Frontal cortex (tissue), 4 donors: ENCODE results near the gene LHX1. TPM values are rescaled to one million over a fixed set of nuclear protein-coding genes. Genes with fewer than 3 reads are reported as not detected.

Experiments
- DNase-seq, 2 donors: peaks; one replicate each; pipeline ENCODE4 v3.0.0; 2012; ENCODE audit warnings: low spot score in 2 of 2
- FAIRE-seq: peaks from 2 replicates; lab custom pipeline; 2012; peaks lifted over from hg19 to GRCh38; lab: Jason Lieb, UNC
- total RNA-seq: library from RNA; depleted of rRNA; stranded (reverse); fragments of >200 nt; gene quantifications from one replicate; pipeline ENCODE4 v1.2.3, GENCODE V29; 2014
- donor health status: control.
- donor health status: control.
- donor health status: control.

The LHX1 gene
- total RNA-seq, 1 donor from 2014 or later: under 0.01 TPM

DNA sequence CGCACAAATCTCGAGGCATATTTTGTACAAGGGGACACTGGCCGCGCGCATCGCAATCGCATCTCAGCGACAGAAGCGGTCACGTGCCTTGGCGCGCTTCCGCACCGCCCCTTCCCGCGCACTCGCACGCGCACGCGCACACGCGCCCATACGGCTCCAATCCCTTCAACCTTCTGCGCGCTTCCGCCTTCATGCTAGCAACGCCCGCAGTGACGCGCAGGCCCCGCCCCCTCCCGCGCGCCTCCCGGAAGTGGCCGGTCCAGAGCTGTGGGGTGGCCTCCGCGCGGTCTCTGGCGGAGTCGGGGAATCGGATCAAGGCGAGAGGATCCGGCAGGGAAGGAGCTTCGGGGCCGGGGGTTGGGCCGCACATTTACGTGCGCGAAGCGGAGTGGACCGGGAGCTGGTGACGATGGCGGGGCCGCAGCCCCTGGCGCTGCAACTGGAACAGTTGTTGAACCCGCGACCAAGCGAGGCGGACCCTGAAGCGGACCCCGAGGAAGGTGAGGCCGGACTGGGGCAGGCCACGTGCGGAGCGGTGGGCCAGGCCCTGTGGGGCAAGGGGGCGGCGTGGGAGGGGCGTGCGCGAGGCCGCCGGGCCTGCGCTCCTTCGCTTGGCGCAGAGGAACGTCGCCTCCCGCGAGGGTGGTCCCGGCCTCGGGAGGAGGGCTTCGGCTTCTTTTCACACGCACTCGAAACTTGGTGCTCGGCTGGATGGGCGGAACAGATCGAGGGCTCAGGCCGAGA is 11.6 kb downstream of the LHX1 start, which contains the start of gene AATF:
TSS of gene AATF (plus strand) at position 238 of the 744 bp plus-strand sequence. CDS start at position 410, 172 bp downstream.
- no peak for FAIRE-seq
- DNase-seq: peak; percentile 99

DNA sequence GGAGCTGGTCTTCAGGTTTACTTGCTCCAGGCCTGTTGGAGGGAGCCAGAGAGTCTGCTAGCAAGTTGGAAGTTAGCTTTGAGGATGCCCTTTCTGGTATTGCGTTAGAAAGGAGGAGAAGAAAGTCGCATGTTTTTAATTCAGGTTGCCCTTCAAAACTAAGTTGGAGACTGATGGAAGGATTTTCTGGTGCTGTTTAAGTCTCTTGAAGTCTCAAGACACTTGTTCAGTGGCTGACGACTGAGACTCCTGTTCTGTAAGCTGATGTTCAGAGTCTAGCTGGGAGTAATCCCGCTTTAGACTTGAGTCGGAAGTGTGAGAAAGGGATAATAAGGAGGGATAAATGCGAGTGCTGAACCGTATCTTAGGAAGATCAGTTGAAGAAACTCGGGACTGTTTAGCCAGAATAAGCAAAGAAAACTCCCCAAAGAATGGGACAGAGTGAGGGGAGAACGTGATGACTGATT is 12.2 kb downstream of the LHX1 start:
- DNase-seq (peak in 1 of 2 donors; percentile 29), FAIRE-seq (no peak)

DNA sequence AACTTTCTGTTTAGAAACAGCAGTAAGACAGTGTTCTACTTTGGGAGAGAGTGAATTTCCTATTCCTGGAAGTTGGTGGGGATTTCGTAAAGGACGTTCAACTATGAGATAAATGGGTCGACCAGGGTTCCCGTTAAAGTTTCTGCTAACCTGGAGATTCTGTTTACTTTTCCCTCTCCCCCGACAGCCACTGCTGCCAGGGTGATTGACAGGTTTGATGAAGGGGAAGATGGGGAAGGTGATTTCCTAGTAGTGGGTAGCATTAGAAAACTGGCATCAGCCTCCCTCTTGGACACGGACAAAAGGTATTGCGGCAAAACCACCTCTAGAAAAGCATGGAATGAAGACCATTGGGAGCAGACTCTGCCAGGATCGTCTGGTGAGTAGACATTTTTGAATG is 12.8 kb downstream of the LHX1 start:
- no peak for FAIRE-seq
- no peak for DNase-seq

DNA sequence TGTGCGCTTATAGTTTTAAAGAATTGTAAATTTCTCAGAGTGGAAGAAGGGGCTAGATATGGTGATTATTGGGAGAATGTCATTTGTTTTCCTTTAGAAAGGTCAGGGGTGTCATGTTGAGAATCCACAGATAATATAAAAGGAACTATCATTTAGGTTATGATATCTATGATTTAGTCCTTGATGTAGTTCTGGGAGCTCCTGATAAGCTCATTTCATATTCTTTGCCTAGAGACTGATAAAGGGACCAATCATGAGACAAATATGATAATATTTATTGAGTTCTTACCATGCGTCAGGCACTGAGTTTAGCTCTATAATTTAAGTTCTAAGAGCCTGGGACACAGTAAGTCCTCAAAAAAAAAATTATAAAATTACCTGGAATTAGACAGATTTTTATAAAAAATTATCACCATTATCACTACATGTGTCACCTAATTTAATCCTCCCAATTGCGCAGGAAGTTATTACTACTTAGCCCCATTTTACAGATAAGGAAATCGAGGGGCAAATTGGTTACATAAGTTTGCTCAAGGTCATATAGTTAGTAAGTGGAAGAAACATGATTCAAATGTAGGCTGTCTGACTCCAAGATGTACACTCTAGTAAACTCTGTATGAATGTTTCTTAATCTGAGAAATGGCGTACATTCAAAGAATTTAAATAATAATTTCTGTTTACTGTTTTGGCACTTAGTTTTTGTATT is 14.0 kb downstream of the LHX1 start:
- FAIRE-seq (no peak), DNase-seq (no peak)

DNA sequence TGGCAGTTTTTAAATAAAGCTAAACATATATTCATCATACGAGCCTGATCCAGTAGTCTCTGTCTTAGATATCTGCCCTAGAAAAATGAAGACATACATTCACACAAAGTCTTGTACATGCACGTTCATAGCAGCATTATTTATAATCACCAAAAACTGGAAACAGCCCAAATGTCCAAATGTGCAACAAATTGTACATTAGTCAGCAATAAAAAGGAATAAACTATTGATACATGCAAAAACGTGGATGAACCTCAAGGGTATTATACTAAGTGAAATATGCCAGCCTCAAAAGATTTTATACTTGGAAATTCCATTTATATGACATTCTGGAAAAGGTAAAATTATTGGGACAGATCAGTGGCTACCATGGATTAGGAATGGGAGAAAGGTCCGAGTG is 34.2 kb downstream of the LHX1 start:
- DNase-seq (no peak), FAIRE-seq (no peak)

DNA sequence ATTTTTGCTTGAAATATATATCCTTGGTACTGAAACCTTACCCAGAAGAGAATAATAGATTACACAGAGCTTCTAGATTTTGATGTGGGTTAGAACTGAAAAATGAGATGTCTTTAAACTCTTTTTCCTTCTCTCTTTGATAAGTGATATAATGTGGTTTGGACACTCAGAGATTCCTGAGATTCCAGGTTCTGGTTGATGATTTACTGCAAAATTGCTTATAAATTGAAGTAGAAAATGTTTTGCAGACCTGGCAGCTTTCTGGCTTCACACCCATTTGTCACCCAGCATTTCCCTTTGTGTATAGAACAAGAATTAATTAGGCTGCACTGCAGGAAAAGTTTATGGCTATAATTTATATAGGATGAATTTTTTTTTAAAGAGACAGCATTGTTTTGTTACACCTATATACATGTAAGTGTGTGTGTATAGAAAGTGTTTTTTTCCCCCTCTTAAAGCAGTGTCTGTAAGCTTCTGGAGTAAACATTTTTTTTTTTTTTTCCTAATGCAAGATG is 35.0 kb downstream of the LHX1 start:
- FAIRE-seq: no peak
- no peak for DNase-seq

DNA sequence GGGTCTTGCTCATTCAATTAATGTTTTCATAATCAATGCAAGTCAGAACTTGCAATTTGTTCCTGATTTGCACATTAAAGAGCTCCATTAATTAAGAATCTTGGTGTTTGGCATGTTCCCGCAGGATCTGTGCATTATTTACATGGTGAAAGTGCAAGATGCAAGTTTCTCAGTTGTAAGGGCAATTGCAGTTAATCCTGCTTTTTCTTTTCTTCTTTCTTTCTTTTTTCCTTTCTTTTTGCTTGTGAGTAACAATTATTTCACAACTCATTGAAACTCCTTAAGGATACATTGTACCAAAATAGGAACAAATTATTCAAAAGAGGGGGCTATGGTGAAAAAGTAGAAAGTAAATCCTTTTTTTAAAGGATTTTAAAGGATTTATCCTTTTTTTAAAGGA is 35.6 kb downstream of the LHX1 start:
- DNase-seq: no peak
- FAIRE-seq: no peak

DNA sequence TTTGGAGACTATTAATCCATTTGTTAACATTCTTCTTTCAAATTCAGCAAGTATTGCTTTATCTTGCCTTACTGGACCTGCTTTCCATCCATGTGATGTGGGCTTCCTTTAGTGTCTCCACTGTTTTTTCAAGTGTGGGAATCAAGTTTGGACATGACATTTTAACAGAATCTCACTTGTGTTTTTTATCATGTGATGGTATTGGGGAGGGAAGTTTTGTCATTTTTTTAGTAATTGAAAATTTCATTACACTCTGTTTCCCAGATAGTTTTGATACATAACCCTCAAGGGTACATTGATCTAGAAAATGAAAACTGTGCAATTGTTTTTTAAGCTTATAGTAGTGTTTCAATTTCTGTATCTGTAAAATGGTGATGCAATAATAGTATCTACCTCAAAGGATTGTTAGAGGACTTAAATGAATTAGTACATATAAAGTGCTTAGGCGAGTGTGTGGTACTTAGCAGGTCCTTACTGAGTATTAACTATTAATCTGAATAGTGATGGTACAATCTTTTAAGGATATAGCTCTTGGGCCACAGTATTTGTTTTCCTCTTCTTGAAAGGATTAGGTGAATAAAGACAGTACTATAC is 38.7 kb downstream of the LHX1 start:
- DNase-seq (no peak), FAIRE-seq (no peak)

DNA sequence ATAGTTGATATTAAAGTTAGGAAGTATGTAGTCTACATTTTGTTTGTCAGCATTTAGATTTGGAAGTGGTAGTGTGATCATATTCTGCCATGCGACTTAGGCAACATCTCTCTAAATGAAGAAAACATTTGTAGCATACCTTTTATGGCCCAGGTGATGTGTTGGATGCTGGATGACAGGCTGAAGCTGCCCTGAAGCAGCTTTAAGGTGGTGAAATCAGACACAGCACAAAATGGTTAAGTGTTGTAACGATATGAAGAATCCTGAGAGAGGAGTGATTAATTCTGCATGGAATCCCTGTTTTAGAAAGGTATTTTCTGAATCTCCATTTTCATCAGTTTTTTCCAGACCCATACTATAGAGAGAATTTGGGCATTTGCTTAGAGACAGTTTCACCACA is 39.8 kb downstream of the LHX1 start:
- no peak for DNase-seq
- no peak for FAIRE-seq

DNA sequence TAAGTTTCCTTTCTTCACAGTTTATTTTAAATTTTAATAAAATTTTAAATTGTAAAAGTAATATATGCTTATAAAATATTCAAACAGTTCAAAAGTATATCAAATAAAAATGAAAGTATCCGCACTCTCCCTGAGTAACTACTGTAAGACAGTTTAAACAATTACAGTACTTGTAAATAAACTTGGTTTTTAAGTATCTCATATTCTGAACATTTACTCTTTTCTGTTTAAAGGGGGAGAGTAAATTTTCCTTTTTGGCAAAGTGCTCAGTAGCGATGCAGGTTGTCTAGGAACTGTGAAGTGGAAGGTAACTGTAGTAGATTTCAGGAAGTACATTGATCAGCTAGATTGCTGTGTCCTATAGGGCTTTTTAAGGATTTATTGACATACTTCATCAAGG is 40.3 kb downstream of the LHX1 start:
- FAIRE-seq: no peak
- DNase-seq: no peak

DNA sequence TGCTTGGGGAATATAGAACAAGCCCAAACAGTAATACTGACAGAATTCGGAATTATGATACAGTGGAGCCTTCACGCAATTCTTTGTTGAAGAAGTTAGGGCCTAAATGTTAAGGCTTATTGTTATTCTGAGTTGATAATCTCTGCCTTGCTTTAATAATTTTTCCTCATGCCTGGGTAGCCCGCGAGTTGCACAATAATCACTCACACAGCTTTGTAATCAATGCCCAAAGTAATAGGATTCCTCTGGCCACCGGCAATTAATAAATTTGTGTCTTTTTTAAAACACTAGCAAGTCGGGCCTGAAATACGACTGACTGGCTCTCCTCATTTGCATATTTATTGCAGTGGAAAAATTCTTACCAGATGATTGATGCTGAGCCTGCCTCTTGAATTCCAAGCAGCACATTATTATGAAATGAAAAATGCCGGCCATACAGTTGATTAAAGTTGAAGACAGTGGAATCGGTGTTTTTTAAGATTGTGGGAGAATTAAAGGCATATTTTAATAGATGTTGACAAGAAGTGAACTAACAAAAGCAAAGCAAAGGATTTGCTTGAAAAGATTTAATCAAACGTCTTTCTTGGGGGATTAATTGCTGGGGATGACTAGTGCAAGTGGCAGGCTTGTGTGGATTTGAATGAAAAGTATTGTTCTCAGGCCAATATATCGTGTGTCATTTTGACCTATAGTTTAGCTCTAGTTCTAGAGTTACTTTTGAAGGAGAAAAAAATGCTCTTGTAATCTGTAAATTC is 41.7 kb downstream of the LHX1 start:
- DNase-seq (no peak), FAIRE-seq (no peak)

DNA sequence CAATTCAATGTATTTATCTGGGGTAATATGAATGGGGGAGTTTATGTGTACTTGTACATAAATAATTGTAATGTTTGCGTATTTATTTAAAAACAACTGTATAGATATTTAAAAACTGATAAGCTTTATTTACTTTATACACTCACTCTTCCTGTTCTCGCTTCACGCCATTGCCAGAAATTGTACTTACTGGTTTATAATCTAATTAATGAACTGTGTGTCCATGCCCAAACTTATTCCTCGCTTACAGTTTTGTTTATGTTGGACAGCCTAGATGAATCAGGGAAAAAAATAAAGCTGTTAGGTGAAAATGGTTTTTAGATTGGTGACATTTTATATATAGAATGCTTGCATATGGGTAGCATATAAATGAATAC is 42.3 kb downstream of the LHX1 start:
- no peak for DNase-seq
- FAIRE-seq: no peak

DNA sequence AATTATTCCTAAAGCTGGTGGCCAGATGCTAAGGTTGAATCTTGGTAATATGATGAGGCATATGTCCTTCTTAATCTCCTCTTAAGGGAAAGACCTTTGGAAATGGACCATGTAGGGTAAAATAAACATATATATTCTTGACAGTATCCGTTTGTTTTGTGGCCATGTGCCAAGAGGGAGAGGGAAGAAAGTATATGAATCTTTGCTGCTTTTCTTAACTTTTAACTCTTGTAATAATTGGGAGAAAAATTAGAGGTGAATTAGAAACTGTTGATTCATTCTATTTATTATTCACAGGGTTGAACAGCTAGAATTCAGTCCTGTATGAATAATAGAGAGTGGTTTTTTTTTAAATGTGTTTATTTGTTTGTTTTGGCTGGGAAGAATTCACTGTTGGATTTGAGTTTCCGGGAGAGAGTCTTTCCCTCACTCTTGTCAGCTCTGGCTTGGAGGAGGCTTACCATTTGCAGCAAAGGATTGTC is 43.0 kb downstream of the LHX1 start:
- FAIRE-seq: no peak
- DNase-seq: no peak

DNA sequence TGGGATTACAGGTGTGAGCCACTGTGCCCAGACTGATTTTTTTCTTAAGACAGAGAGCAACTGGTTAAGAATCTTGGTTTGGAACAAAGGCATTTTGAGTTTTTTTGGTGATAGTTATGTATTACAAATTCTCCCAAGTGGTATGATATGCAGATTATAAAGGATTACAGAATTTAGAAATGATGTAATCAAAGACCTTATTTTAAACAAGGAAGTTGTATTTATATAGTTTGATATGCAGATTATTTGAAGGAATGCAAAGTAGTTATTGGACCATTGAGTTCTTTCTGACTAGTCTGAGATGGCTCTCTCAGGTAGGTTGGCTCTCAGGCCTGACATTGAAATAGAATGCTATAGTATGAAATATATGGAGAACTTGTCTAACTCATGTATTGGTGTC is 46.3 kb downstream of the LHX1 start:
- no peak for DNase-seq

DNA sequence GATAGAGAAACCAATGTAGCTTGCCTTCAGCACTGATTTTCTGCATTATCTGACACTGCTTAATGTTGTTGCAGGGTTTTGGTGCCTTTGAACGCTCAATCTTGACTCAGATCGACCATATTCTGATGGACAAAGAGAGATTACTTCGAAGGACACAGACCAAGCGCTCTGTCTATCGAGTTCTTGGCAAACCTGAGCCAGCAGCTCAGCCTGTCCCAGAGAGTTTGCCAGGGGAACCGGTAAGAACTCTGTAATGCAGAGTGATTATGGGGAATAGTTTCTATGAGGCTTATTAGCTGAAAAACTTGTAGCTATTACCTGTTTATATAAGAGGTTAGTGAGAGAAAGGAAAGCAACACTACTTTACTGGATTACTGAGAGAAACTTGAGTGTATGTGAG is 51.9 kb downstream of the LHX1 start:
- DNase-seq (no peak), FAIRE-seq (no peak)

More for the DNA sequence above, 46.3 kb downstream of the LHX1 start:
- FAIRE-seq: no peak

DNA sequence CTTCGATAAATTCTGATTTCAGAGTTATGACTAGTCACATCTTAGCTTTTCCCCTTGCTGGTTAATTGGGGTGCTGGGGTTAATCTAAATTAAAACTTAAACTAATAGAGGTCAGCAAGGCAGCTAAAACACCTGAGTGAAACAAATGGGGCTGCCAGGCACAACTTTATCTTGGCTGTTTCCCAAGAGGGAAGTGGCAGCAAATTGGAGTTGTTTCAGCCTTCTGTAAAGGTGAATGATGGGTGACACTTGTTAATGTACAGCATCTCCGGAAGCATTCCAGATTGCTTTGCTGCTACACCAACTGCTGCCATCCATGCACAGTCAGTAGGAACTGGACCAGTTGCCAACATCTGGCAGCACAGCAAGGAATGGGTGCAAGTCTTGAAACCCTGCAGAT is 55.4 kb downstream of the LHX1 start:
- FAIRE-seq: no peak
- no peak for DNase-seq

DNA sequence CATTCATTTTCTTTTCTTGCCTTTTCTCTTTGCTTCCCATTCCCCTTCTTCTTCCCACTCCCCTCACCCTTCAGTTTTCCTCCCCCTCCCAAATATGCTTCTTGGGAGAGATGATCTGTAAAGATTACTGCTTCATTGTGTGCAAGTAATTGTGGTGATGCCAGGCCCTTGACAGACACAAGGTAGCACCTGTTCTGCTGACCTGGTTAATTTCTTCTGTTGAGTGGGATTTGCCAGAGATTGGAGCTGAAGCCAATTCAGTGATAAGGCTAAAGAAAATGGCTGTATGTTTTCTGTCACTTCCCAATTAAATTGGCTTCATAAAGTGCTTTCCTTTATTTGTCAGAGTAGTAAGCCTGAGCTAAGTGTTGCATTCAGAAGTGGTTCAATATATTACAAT is 56.0 kb downstream of the LHX1 start:
- FAIRE-seq (no peak), DNase-seq (no peak)
